Esophagus muscularis mucosa (tissue), 4 donors: ENCODE data around the gene MYRIP. TPM values are rescaled to one million over a fixed set of nuclear protein-coding genes. Genes with fewer than 3 reads are reported as not detected.

Source experiments
- DNase-seq: peaks from one replicate; pipeline ENCODE4 v3.0.0-alpha.2; 2017; ENCODE audit errors: extremely low spot score
- H3K27ac ChIP-seq, 4 donors: fragments of 200-600 bp; sonication (generic); replicated peaks in 1 of 4; 1 replicate in 3 of 4; 2 replicates in 1 of 4; pipeline ENCODE4 v1.5.1; 2016 to 2019; ENCODE audit warnings: mild to moderate bottlenecking in 1 of 4
- H3K27me3 ChIP-seq, 4 donors: fragments of 200-600 bp; sonication (generic); one replicate each; pipeline versions ENCODE4 v1.5.1 to v1.6.0; 2016 to 2019
- H3K36me3 ChIP-seq, 4 donors: fragments of 200-600 bp; sonication (generic); one replicate each; pipeline ENCODE4 v1.5.1; 2016 to 2019
- H3K4me1 ChIP-seq, 4 donors: fragments of 200-600 bp; sonication (generic); one replicate each; pipeline ENCODE4 v1.5.1; 2016 to 2019
- H3K4me3 ChIP-seq, 4 donors: fragments of 200-600 bp; sonication (generic); 1 replicate in 2 of 4; 2 replicates in 2 of 4; pipeline ENCODE4 v1.5.1; 2016 to 2019; ENCODE audit warnings: mild to moderate bottlenecking in 4 of 4, moderate library complexity in 1 of 4
- H3K9me3 ChIP-seq, 4 donors: fragments of 200-600 bp; sonication (generic); 1 replicate in 3 of 4; 2 replicates in 1 of 4; pipeline ENCODE4 v1.5.1; 2016 to 2019
- CTCF ChIP-seq, 3 experiments: fragments of 200-600 bp in 2 of 3; fragments of 450-650 bp in 1 of 3; sonication (generic) in 2 of 3; IDR thresholded peaks; one replicate each; pipeline ENCODE4 v1.5.1; 2017 to 2019; ENCODE audit warnings: antibody characterized with exemption in 3 of 3, mild to moderate bottlenecking in 2 of 3, moderate library complexity in 1 of 3
- EP300 ChIP-seq: sonication (generic); formaldehyde crosslinking; IDR thresholded peaks from one replicate; pipeline ENCODE4 v1.6.1; 2017; ENCODE audit warnings: antibody characterized with exemption
- POLR2A ChIP-seq: fragments of 450-650 bp; IDR thresholded peaks from one replicate; pipeline ENCODE4 v1.6.1; 2017; ENCODE audit warnings: antibody characterized with exemption, moderate library complexity, mild to moderate bottlenecking, low read depth
- POLR2AphosphoS5 ChIP-seq, 2 donors: sonication (generic); formaldehyde crosslinking; IDR thresholded peaks; one replicate each; pipeline ENCODE4 v1.6.1; 2017; ENCODE audit warnings: antibody characterized with exemption in 2 of 2
- WGBS: methylation state at CpG from one replicate; pipeline ENCODE4 v1.1.5; 2018; 5-methylcytosine and 5-hydroxymethylcytosine counted together
- intact Hi-C: fragments of 100-400 bp; cut with DNase I; formaldehyde crosslinking; loops from one replicate; pipeline ENCODE4 v1.15.1; 2023
- total RNA-seq, 4 donors: library from RNA; depleted of rRNA; stranded (reverse); fragments of >200 nt; gene quantifications; one replicate each; pipeline versions ENCODE4 v1.1.0 to v1.2.1, GENCODE V29; 2016

The MYRIP gene
- total RNA-seq, 4 donors from 2014 or later, result 3.3 to 7.2 (median 5.8) TPM

- WGBS, result 84% methylated on average over 3 of the region's 3 CpGs
- peaks cover 0 to 8% (median 0%) of the 10 kb centered on the region in 4 donors for H3K4me1 ChIP-seq
- DNase-seq, result no peak
- TF ChIP-seq POLR2AphosphoS5 (IDR thresholded peaks at IDR 0.05), result no peak
- no peak for TF ChIP-seq EP300
- TF ChIP-seq CTCF (IDR thresholded peaks at IDR 0.05), result no peak
- no peak for TF ChIP-seq POLR2A
- no peak overlapping the region for H3K27ac ChIP-seq
- intact Hi-C loops, result no loop called here
- no peak overlapping the region for H3K4me3 ChIP-seq
- no peaks in the 10 kb centered on the region for H3K36me3 ChIP-seq
- H3K9me3 ChIP-seq, result no peaks in the 10 kb centered on the region
- no peaks in the 10 kb centered on the region for H3K27me3 ChIP-seq
These were observed 199.4 kb downstream of the MYRIP start for GRCh38 chr3:40008796-40009195.

- Histone ChIP-seq H3K4me3 (no peak overlapping the region), H3K27me3 (no peaks in the 10 kb centered on the region), H3K36me3 (no peaks in the 10 kb centered on the region), H3K4me1 (peaks cover 0 to 8% (median 0%) of the 10 kb centered on the region in 4 donors), H3K9me3 (no peaks in the 10 kb centered on the region), H3K27ac (no peak overlapping the region)
- no peak for DNase-seq
- no peak for TF ChIP-seq POLR2AphosphoS5 (IDR thresholded peaks at IDR 0.05)
- no peak for TF ChIP-seq EP300
- no peak for TF ChIP-seq POLR2A
- TF ChIP-seq CTCF (IDR thresholded peaks at IDR 0.05), result no peak
- intact Hi-C loops, result no loop called here
- WGBS, result 39% methylated on average over 2 of the region's 2 CpGs
These were observed 200.6 kb downstream of the MYRIP start for GRCh38 chr3:40009991-40010390.

GRCh38 chr3:40012381-40012780 is 203.0 kb downstream of the MYRIP start:
- no peaks in the 10 kb centered on the region for H3K9me3 ChIP-seq
- no peaks in the 10 kb centered on the region for H3K27me3 ChIP-seq
- intact Hi-C loops, result no loop called here
- TF ChIP-seq EP300, result no peak
- no peak for TF ChIP-seq POLR2A
- TF ChIP-seq POLR2AphosphoS5 (IDR thresholded peaks at IDR 0.05), result no peak
- no peak for TF ChIP-seq CTCF (IDR thresholded peaks at IDR 0.05)
- H3K36me3 ChIP-seq, result no peaks in the 10 kb centered on the region
- H3K4me1 ChIP-seq, result peaks cover 0 to 8% (median 0%) of the 10 kb centered on the region in 4 donors
- DNase-seq, result no peak
- 80% methylated on average over 3 of the region's 3 CpGs for whole genome bisulfite sequencing
- H3K27ac ChIP-seq, result no peak overlapping the region
- H3K4me3 ChIP-seq, result no peak overlapping the region

- TF ChIP-seq POLR2AphosphoS5 (IDR thresholded peaks at IDR 0.05), result no peak
- TF ChIP-seq POLR2A, result no peak
- no peak for TF ChIP-seq CTCF (IDR thresholded peaks at IDR 0.05)
- TF ChIP-seq EP300, result no peak
- Histone ChIP-seq H3K4me3 (no peak overlapping the region), H3K27me3 (no peaks in the 10 kb centered on the region), H3K9me3 (no peaks in the 10 kb centered on the region), H3K36me3 (no peaks in the 10 kb centered on the region), H3K27ac (no peak overlapping the region), H3K4me1 (peaks cover 0 to 5% (median 0%) of the 10 kb centered on the region in 4 donors)
- 64% methylated on average over 3 of the region's 3 CpGs for WGBS
- peak; percentile 74 for DNase-seq
- intact Hi-C loops, result no loop called here
These were observed 207.0 kb downstream of the MYRIP start for GRCh38 chr3:40016391-40016790.

- 83% methylated on average over 2 of the region's 2 CpGs for WGBS
- no peaks in the 10 kb centered on the region for H3K9me3 ChIP-seq
- peak; percentile 64 for DNase-seq
- no peak overlapping the region for H3K4me3 ChIP-seq
- peaks cover 0 to 5% (median 0%) of the 10 kb centered on the region in 4 donors for H3K4me1 ChIP-seq
- H3K36me3 ChIP-seq, result no peaks in the 10 kb centered on the region
- no peaks in the 10 kb centered on the region for H3K27me3 ChIP-seq
- TF ChIP-seq EP300 (no peak), CTCF (IDR thresholded peaks at IDR 0.05) (no peak), POLR2A (no peak), POLR2AphosphoS5 (IDR thresholded peaks at IDR 0.05) (no peak)
- intact Hi-C loops, result no loop called here
- no peak overlapping the region for H3K27ac ChIP-seq
These were observed 209.0 kb downstream of the MYRIP start for GRCh38 chr3:40018369-40018768.
